Spinal cord (tissue), 10 donors: ENCODE results near the gene GCNA. TPM values are rescaled to one million over a fixed set of nuclear protein-coding genes. Genes with fewer than 3 reads are reported as not detected.
"Not testable (repeated sequence)": the region's sequence is repeated elsewhere in the genome, so short reads cannot be mapped to it uniquely, and the experiment has no call there.

Experiments
- DNase-seq, 6 donors: peaks; one replicate each; pipeline versions ENCODE4 v3.0.0 to v3.0.0-alpha.2; 2013 to 2015; ENCODE audit warnings: low spot score in 6 of 6, low read depth in 4 of 6
- H3K27ac ChIP-seq: one replicate; pipeline ENCODE4 v1.5.1; 2013; ENCODE audit warnings: low read depth, low read length, control low read depth
- H3K27me3 ChIP-seq: one replicate; pipeline ENCODE4 v1.6.1; 2013; ENCODE audit warnings: low read length; ENCODE audit not compliant: control insufficient read depth, insufficient read depth
- H3K36me3 ChIP-seq: one replicate; pipeline ENCODE4 v1.6.1; 2013; ENCODE audit warnings: low read length; ENCODE audit not compliant: control insufficient read depth, insufficient read depth
- H3K4me1 ChIP-seq: one replicate; pipeline ENCODE4 v1.6.1; 2013; ENCODE audit warnings: low read length; ENCODE audit not compliant: control insufficient read depth, insufficient read depth
- H3K4me3 ChIP-seq: one replicate; pipeline ENCODE4 v1.5.1; 2013; ENCODE audit warnings: low read depth, low read length, control low read depth
- H3K9me3 ChIP-seq: one replicate; pipeline ENCODE4 v1.6.1; 2013; ENCODE audit warnings: low read length; ENCODE audit not compliant: control insufficient read depth, insufficient read depth
- WGBS: methylation state at CpG from one replicate; pipeline ENCODE4 v1.1.5; 2013; ENCODE audit warnings: missing lambda C conversion rate; ENCODE audit not compliant: insufficient coverage; 5-methylcytosine and 5-hydroxymethylcytosine counted together
- polyA plus RNA-seq, 2 donors: library from polyadenylated mRNA; unstranded; fragments of 120-200 nt; gene quantifications; one replicate each; pipeline ENCODE4 v1.2.1, GENCODE V29; 2013; ENCODE audit not compliant: insufficient read length in 2 of 2
- total RNA-seq, 2 donors: library from RNA; depleted of rRNA in 1 of 2; stranded (reverse); fragments of 120-200 nt in 1 of 2; fragments of >200 nt in 1 of 2; gene quantifications; one replicate each; pipeline versions ENCODE4 v1.2.3 to v1.2.4, GENCODE V29; 2013 to 2014
- donor health status: healthy.

Gene GCNA
- total and polyA plus RNA-seq, 4 donors, result 1.7 to 3.7 (median 3.2) TPM

DNA sequence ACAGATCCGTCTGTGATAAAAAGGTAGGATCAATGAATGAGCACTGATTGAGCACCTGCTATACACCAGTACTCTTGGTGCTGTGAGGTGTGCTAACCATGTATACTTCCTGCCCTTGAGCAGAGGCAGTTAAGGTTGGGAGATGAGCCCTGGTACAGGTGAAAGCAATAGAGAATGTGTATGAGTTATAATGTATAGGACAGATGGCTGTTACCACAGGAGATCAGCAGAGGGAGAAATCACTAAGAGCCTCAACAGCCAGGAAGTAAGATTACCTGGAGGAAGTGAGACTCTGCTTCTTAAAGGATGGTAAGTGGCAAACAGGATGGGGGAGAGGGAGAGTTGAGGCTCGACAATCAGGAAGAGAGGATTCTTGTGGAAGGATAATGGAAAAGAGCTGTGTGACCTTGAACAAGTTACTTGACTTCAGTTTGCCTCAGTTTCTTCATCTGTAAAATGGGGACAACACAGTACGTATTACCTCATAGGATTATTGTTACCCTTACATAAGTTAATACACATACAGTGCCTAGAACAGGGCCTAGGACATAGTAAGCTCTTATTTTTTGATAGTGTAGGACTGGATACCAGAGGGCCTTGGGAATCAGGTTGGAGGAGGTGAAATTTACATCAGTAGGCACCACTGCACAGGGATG is 31.0 kb downstream of the GCNA start:
- no peaks in the 10 kb centered on the region for H3K27me3 ChIP-seq
- WGBS, result 100% methylated on average over 1 of the region's 3 CpGs
- H3K36me3 ChIP-seq, result peaks cover 32% of the 10 kb centered on the region
- no peak for DNase-seq
- H3K4me3 ChIP-seq, result no peak overlapping the region
- no peaks in the 10 kb centered on the region for H3K9me3 ChIP-seq
- no peak overlapping the region for H3K27ac ChIP-seq
- H3K4me1 ChIP-seq, result no peaks in the 10 kb centered on the region

- H3K4me3 ChIP-seq, H3K27me3 ChIP-seq, DNase-seq, H3K9me3 ChIP-seq, H3K4me1 ChIP-seq, H3K27ac ChIP-seq: not testable (repeated sequence)
- peaks cover 35% of the 10 kb centered on the region for H3K36me3 ChIP-seq
- WGBS, result 75% methylated on average over 8 of the region's 9 CpGs
Observed at GRCh38 chrX:71611736-71612135, 33.5 kb downstream of the GCNA start.

DNA sequence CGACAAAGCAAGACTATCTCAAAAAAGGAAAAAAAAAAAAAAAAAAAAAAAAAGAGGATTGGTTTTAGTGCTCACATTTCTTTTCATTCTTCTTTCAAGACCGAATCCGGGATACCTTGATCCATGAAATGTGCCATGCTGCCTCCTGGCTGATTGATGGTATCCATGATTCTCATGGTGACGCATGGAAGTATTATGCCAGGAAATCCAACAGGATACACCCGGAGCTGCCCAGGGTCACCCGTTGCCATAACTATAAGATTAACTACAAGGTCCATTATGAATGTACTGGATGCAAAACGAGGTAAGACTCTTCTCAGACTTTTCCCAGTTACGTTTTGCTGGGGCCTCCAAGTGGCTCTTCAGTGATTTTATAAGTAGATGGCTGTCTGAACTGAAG is 34.0 kb downstream of the GCNA start:
- Histone ChIP-seq H3K9me3 (no peaks in the 10 kb centered on the region), H3K36me3 (peaks cover 39% of the 10 kb centered on the region), H3K4me1 (no peaks in the 10 kb centered on the region), H3K27ac (no peak overlapping the region), H3K27me3 (no peaks in the 10 kb centered on the region), H3K4me3 (no peak overlapping the region)
- no CpG with 5 or more reads among the region's 8 CpGs for WGBS
- no peak for DNase-seq

DNA sequence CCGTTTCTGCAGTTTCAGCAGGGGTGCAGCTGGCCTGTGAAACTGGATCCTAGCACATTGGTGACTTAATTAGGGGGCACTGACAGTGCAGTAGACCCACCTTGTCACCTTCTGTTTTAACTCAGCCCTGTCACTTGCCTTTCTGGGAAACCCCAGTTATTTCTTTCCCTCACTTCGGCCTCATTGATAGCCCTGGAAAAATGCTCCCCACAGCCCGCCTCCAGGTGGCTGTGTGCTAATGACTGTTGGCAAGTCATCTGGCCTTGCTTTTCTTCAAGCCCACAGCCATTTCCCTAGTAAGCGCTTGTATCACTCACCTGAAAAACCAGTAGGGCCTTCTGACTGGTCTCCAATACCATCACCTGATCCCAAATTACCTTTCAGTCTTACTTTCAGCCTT is 36.8 kb downstream of the GCNA start:
- WGBS, result 85% methylated on average over 3 of the region's 4 CpGs
- Histone ChIP-seq H3K27ac (no peak overlapping the region), H3K27me3 (no peaks in the 10 kb centered on the region), H3K9me3 (no peaks in the 10 kb centered on the region), H3K36me3 (peaks cover 36% of the 10 kb centered on the region), H3K4me1 (no peaks in the 10 kb centered on the region), H3K4me3 (no peak overlapping the region)
- no peak for DNase-seq

DNA sequence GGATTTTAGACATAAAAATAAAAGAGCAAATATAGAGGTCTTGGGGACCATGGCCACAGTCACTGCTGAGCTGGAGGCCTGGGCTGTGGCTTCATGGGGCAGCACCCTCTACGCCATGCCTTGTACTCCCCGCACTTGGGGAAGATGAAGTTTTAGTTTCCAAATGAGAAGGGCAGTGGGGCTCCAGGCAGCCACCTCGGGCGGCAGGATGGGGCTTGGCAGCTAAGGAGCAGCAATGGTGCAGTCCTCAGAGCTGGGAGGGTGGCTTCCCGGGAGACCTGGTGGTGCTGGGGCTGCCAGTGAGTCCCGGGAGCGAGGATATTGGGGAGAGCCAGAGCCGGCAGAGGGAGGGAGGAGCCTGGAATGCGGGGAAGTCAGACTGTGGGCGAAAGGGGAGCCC is 37.7 kb downstream of the GCNA start:
- Histone ChIP-seq H3K36me3 (peaks cover 36% of the 10 kb centered on the region), H3K27me3 (no peaks in the 10 kb centered on the region), H3K27ac (no peak overlapping the region), H3K9me3 (no peaks in the 10 kb centered on the region), H3K4me3 (no peak overlapping the region), H3K4me1 (no peaks in the 10 kb centered on the region)
- no peak for DNase-seq
- WGBS, result 82% methylated on average over 10 of the region's 10 CpGs

DNA sequence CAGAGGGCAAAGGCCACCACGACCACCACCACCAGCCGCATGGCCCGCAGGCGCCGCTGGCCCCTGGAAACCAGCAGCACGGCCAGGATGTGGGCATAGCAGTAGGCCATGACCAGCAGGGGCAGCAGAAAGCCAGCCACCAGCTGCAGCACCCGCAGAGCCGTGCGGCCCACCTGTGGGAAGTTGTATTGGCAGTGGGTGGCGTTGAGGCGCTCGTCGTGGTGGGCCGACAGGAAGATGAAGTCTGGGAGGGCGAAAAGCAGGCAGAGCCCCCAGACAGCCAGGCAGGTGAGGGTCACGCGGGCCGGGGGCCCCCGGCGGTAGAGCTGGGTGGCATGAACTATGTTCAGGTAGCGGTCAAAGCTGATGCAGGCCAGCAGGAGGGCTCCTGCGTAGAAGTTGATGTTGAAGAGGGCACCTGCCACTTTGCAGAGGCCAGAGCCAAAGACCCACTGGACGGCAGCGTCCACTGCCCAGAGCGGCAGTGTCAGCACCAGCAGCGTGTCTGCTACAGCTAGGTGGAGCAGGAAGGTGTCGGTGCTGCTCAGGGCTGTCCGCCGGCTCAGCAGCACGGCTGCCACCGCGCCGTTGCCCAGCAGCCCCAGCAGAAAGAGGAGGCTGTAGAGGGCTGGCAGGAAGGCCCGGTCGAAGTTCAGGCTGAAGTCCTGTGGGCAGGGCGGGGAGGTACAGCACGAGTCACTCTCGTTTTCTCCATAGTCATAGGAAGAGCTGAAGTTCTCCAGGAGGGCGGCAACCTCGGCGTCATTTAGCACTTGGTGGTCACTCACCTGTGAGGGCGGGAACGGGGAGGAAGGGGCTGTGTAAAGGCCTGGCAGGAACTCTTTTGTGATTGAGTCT is 38.7 kb downstream of the GCNA start:
- Histone ChIP-seq H3K4me1 (peaks cover under 1% of the 10 kb centered on the region), H3K27me3 (no peaks in the 10 kb centered on the region), H3K27ac (no peak overlapping the region), H3K4me3 (no peak overlapping the region), H3K9me3 (no peaks in the 10 kb centered on the region), H3K36me3 (peaks cover 27% of the 10 kb centered on the region)
- WGBS, result 86% methylated on average over 43 of the region's 43 CpGs
- no peak for DNase-seq

DNA sequence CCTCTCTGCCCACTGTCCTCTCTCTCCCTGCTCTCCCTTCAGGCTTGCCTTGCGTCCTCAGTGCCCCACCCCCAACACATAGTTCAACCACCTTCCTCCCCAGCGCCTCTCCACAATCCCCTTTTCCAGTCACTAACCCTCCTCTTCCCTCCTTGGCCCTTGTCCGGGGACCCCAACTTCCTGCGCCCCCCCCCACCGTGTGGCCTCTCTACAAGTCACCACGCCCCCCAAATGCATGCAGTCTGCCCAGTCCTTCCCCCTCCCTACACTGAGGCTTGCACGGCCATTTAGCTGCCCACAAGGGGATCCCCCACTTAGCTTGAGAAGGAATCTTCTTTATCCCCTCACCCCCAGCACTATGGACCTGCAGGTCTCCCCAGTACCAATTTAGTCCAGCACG is 39.5 kb downstream of the GCNA start:
- no peaks in the 10 kb centered on the region for H3K9me3 ChIP-seq
- H3K36me3 ChIP-seq, result peaks cover 25% of the 10 kb centered on the region
- WGBS, result 79% methylated on average over 6 of the region's 8 CpGs
- H3K4me3 ChIP-seq, result no peak overlapping the region
- peaks cover 9% of the 10 kb centered on the region for H3K4me1 ChIP-seq
- H3K27ac ChIP-seq, result no peak overlapping the region
- no peak for DNase-seq
- H3K27me3 ChIP-seq, result no peaks in the 10 kb centered on the region

GRCh38 chrX:71618303-71618721 is 40.1 kb downstream of the GCNA start, which contains the start of gene CXCR3:
Gene CXCR3, minus strand, starts transcription at chrX:71618511. Its CDS starts 62 bp downstream, at chrX:71618449.
- no peak for DNase-seq
- Histone ChIP-seq H3K27ac (no peak within 1 kb of the TSS), H3K36me3 (peaks cover 25% of the 10 kb centered on the region), H3K27me3 (no peaks in the 10 kb centered on the region), H3K4me3 (no peak within 1 kb of the TSS), H3K9me3 (no peaks in the 10 kb centered on the region), H3K4me1 (peaks cover 15% of the 10 kb centered on the region)
- 81% methylated on average over 4 of the region's 4 CpGs for WGBS

GRCh38 chrX:71618787-71619186 is 40.5 kb downstream of the GCNA start:
- Histone ChIP-seq H3K4me1 (peaks cover 17% of the 10 kb centered on the region), H3K27me3 (no peaks in the 10 kb centered on the region), H3K36me3 (peaks cover 25% of the 10 kb centered on the region), H3K27ac (no peak overlapping the region), H3K4me3 (no peak overlapping the region), H3K9me3 (no peaks in the 10 kb centered on the region)
- DNase-seq, result no peak
- WGBS, result 60% methylated on average over 1 of the region's 3 CpGs

- H3K4me1 ChIP-seq, result peaks cover 17% of the 10 kb centered on the region
- no peak overlapping the region for H3K27ac ChIP-seq
- H3K4me3 ChIP-seq, result no peak overlapping the region
- no peaks in the 10 kb centered on the region for H3K27me3 ChIP-seq
- WGBS, result no CpG with 5 or more reads among the region's 8 CpGs
- peaks cover 22% of the 10 kb centered on the region for H3K36me3 ChIP-seq
- no peak for DNase-seq
- no peaks in the 10 kb centered on the region for H3K9me3 ChIP-seq
Observed at GRCh38 chrX:71619193-71619592, 41.0 kb downstream of the GCNA start.
